Mammary epithelial cell (primary cell): ENCODE results near the gene ZSCAN29.

Experiments
- EZH2 ChIP-seq: IDR thresholded peaks from 2 replicates; pipeline ENCODE4 v1.6.1; 2012; ENCODE audit warnings: low read length, inconsistent platforms, borderline replicate concordance
- TF ChIP-seq, protein P1 (sequence below), 2 donors: IDR thresholded peaks in 1 of 2; conservative IDR thresholded peaks in 1 of 2; 2 replicates each; pipeline ENCODE4 v1.5.1; 2011 to 2012; ENCODE audit warnings: inconsistent platforms in 2 of 2, low read length in 2 of 2, mild to moderate bottlenecking in 2 of 2, control low read depth in 1 of 2, low read depth in 1 of 2; ENCODE audit not compliant: insufficient read depth in 1 of 2; ENCODE audit errors: extremely low read depth in 1 of 2

DNA sequence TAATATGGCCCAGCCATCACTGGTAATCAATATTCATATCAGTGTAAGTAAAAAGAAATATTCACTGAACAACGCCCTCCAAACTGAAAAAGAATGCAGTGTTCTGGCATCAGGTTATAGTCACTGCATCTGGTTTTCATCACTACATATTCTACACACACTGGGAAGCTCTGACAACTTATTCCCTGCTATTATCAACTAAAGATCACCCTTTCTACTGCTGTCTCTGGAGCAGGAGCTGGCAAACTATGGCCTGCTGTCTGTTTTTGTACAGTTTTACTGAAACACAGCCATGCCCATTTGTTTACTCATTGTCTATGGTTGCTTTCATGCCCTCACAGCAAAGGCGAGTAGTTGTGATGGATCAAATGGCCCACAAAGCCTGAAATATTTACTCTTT lies 35.3 kb upstream of the ZSCAN29 start:
- TF ChIP-seq EZH2: no peak
- TF ChIP-seq, protein P1, sequence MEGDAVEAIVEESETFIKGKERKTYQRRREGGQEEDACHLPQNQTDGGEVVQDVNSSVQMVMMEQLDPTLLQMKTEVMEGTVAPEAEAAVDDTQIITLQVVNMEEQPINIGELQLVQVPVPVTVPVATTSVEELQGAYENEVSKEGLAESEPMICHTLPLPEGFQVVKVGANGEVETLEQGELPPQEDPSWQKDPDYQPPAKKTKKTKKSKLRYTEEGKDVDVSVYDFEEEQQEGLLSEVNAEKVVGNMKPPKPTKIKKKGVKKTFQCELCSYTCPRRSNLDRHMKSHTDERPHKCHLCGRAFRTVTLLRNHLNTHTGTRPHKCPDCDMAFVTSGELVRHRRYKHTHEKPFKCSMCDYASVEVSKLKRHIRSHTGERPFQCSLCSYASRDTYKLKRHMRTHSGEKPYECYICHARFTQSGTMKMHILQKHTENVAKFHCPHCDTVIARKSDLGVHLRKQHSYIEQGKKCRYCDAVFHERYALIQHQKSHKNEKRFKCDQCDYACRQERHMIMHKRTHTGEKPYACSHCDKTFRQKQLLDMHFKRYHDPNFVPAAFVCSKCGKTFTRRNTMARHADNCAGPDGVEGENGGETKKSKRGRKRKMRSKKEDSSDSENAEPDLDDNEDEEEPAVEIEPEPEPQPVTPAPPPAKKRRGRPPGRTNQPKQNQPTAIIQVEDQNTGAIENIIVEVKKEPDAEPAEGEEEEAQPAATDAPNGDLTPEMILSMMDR (conservative IDR thresholded peaks at IDR 0.05 in 1 of 2, IDR thresholded peaks at IDR 0.05 in 1 of 2; ENCODE audit: extremely low read depth in 1 of 2, insufficient read depth in 1 of 2, low read depth in 1 of 2, low read length in 2 of 2): no peak
